Fibroblast of lung (primary cell): ENCODE data around the gene TMEM220. TPM values are rescaled to one million over a fixed set of nuclear protein-coding genes. Genes with fewer than 3 reads are reported as not detected.

Experiments used
- DNase-seq, 2 donors: peaks; one replicate each; pipeline versions ENCODE4 v3.0.0 to v3.0.0-alpha.2; 2010; ENCODE audit warnings: low read depth in 2 of 2
- H2AFZ ChIP-seq: 2 replicates; pipeline ENCODE4 v1.5.1; 2012; ENCODE audit warnings: low read length, control low read depth, inconsistent platforms
- H3K27ac ChIP-seq: 2 replicates; pipeline ENCODE4 v1.5.1; 2011; ENCODE audit warnings: low read length, control low read depth; ENCODE audit not compliant: insufficient read depth
- H3K27me3 ChIP-seq: 2 replicates; pipeline ENCODE4 v1.5.1; 2011; ENCODE audit warnings: mild to moderate bottlenecking, low read length; ENCODE audit not compliant: control insufficient read depth, insufficient read depth
- H3K36me3 ChIP-seq: 2 replicates; pipeline ENCODE4 v1.5.1; 2011; ENCODE audit warnings: low read length; ENCODE audit not compliant: control insufficient read depth, insufficient read depth
- H3K4me1 ChIP-seq: 2 replicates; pipeline ENCODE4 v1.5.1; 2011; ENCODE audit warnings: low read length; ENCODE audit not compliant: control insufficient read depth, insufficient read depth; ENCODE audit errors: extremely low read depth
- H3K4me2 ChIP-seq: 2 replicates; pipeline ENCODE4 v1.5.1; 2011; ENCODE audit warnings: low read length, control low read depth; ENCODE audit not compliant: insufficient read depth; ENCODE audit errors: extremely low read depth
- H3K4me3 ChIP-seq, 4 experiments: fragments of 200-600 bp in 1 of 4; sonication (generic) in 1 of 4; replicated peaks in 1 of 4; 2 replicates each; pipeline ENCODE4 v1.5.1; 2011 to 2016; ENCODE audit warnings: low read length in 4 of 4, low read depth in 3 of 4, mild to moderate bottlenecking in 3 of 4, control low read depth in 2 of 4, inconsistent platforms in 1 of 4, mixed read lengths in 1 of 4; ENCODE audit not compliant: insufficient read depth in 1 of 4; ENCODE audit errors: control extremely low read depth in 1 of 4
- H3K79me2 ChIP-seq: 2 replicates; pipeline ENCODE4 v1.5.1; 2012; ENCODE audit warnings: mild to moderate bottlenecking, low read length, inconsistent platforms; ENCODE audit not compliant: control insufficient read depth, insufficient read depth
- H3K9ac ChIP-seq: 2 replicates; pipeline ENCODE4 v1.5.1; 2011; ENCODE audit warnings: mild to moderate bottlenecking, low read length, control low read depth; ENCODE audit not compliant: insufficient read depth
- H3K9me3 ChIP-seq: 2 replicates; pipeline ENCODE4 v1.5.1; 2012; ENCODE audit warnings: low read depth, low read length; ENCODE audit not compliant: control insufficient read depth, insufficient read depth
- H4K20me1 ChIP-seq: 2 replicates; pipeline ENCODE4 v1.5.1; 2011; ENCODE audit warnings: low read length; ENCODE audit not compliant: control insufficient read depth, insufficient read depth; ENCODE audit errors: extremely low read depth
- CTCF ChIP-seq, 2 donors: IDR thresholded peaks in 1 of 2; conservative IDR thresholded peaks in 1 of 2; 1 replicate in 1 of 2; 2 replicates in 1 of 2; pipeline ENCODE4 v1.5.1; 2011 to 2012; ENCODE audit warnings: low read length in 2 of 2, control low read depth in 1 of 2, inconsistent platforms in 1 of 2, low read depth in 1 of 2, mild to moderate bottlenecking in 1 of 2
- EZH2 ChIP-seq: IDR thresholded peaks from 2 replicates; pipeline ENCODE4 v1.5.1; 2012; ENCODE audit warnings: low read length, control low read depth, mild to moderate bottlenecking; ENCODE audit errors: missing control alignments
- polyA plus RNA-seq, 2 donors: library from polyadenylated mRNA; depleted of rRNA in 1 of 2; stranded (reverse) in 1 of 2; unstranded in 1 of 2; fragments of >200 nt; gene quantifications; 2 replicates each; pipeline ENCODE4 v1.2.1, GENCODE V29; 2011 to 2012; ENCODE audit warnings: missing spikeins in 1 of 2
- total RNA-seq: library from RNA; depleted of rRNA; stranded (reverse); fragments of >200 nt; gene quantifications from 2 replicates; pipeline ENCODE4 v1.2.1, GENCODE V29; 2014

Gene TMEM220
- total and polyA plus RNA-seq, 2 donors (not counting 1 experiment from before 2014, with no cell fraction given), result 4.1 to 4.3 TPM

- H3K79me2 ChIP-seq, result no peaks in the 10 kb centered on the region
- no peak for DNase-seq
- H3K4me2 ChIP-seq, result no peak overlapping the region
- no peak overlapping the region for H3K9ac ChIP-seq
- H3K4me1 ChIP-seq, result no peaks in the 10 kb centered on the region
- TF ChIP-seq EZH2, result no peak
- no peak for TF ChIP-seq CTCF (conservative IDR thresholded peaks at IDR 0.05 in 1 of 2, IDR thresholded peaks at IDR 0.05 in 1 of 2; ENCODE audit: low read depth in 1 of 2, low read length in 2 of 2)
- no peak overlapping the region for H2AFZ ChIP-seq
- H3K27me3 ChIP-seq, result no peaks in the 10 kb centered on the region
- no peaks in the 10 kb centered on the region for H3K9me3 ChIP-seq
- no peaks in the 10 kb centered on the region for H4K20me1 ChIP-seq
- H3K4me3 ChIP-seq, result no peak overlapping the region
- no peaks in the 10 kb centered on the region for H3K36me3 ChIP-seq
- H3K27ac ChIP-seq, result no peak overlapping the region
Measured at GRCh38 chr17:10726196-10726595, 3.6 kb downstream of the TMEM220 start.

- Histone ChIP-seq H3K4me1 (no peaks in the 10 kb centered on the region), H3K9ac (no peak overlapping the region), H3K27ac (no peak overlapping the region), H3K27me3 (no peaks in the 10 kb centered on the region), H4K20me1 (no peaks in the 10 kb centered on the region), H3K79me2 (no peaks in the 10 kb centered on the region), H2AFZ (no peak overlapping the region), H3K4me2 (no peak overlapping the region), H3K36me3 (no peaks in the 10 kb centered on the region), H3K4me3 (no peak overlapping the region), H3K9me3 (no peaks in the 10 kb centered on the region)
- no peak for DNase-seq
- TF ChIP-seq EZH2, result no peak
- TF ChIP-seq CTCF (conservative IDR thresholded peaks at IDR 0.05 in 1 of 2, IDR thresholded peaks at IDR 0.05 in 1 of 2; ENCODE audit: low read depth in 1 of 2, low read length in 2 of 2), result no peak
Measured at GRCh38 chr17:10725262-10725661, 4.6 kb downstream of the TMEM220 start.

- no peaks in the 10 kb centered on the region for H3K36me3 ChIP-seq
- no peaks in the 10 kb centered on the region for H3K9me3 ChIP-seq
- no peak for DNase-seq
- no peaks in the 10 kb centered on the region for H3K27me3 ChIP-seq
- no peaks in the 10 kb centered on the region for H3K79me2 ChIP-seq
- H3K4me1 ChIP-seq, result no peaks in the 10 kb centered on the region
- H3K27ac ChIP-seq, result no peak overlapping the region
- H3K9ac ChIP-seq, result no peak overlapping the region
- no peaks in the 10 kb centered on the region for H4K20me1 ChIP-seq
- H3K4me2 ChIP-seq, result no peak overlapping the region
- TF ChIP-seq EZH2, result no peak
- TF ChIP-seq CTCF (conservative IDR thresholded peaks at IDR 0.05 in 1 of 2, IDR thresholded peaks at IDR 0.05 in 1 of 2; ENCODE audit: low read depth in 1 of 2, low read length in 2 of 2), result no peak
- H3K4me3 ChIP-seq, result no peak overlapping the region
- no peak overlapping the region for H2AFZ ChIP-seq
Measured at GRCh38 chr17:10724546-10725195, 5.2 kb downstream of the TMEM220 start.
